GM12878 (cell line): Measurements from ENCODE around the gene RBM12. TPM values are rescaled to one million over a fixed set of nuclear protein-coding genes. Genes with fewer than 3 reads are reported as not detected.

Experiments used
- ATAC-seq: fragments of 200-7000 bp; cut with Tn5 transposase; 3 replicates; pipeline ENCODE4 v1.9.1; 2020; ENCODE audit warnings: mild to moderate bottlenecking, moderate library complexity
- BruUV-seq: library from RNA; stranded (reverse); fragments of 400-500 nt; replicated peaks from 2 replicates; lab custom pipeline; 2021; lab: Mats Ljungman, UMichigan
- CTCF ChIA-PET: fragments of 300-600 bp; sonication (Branson Sonifier 250); formaldehyde crosslinking; extraction: SDS; loops from one replicate; lab custom pipeline; 2021; ENCODE audit warnings: inconsistent platforms; lab: Yijun Ruan, JAX
- POLR2A ChIA-PET: fragments of 350-600 bp; formaldehyde crosslinking; extraction: SDS; loops from one replicate; lab custom pipeline; 2021; ENCODE audit warnings: inconsistent platforms; lab: Charles Lee
- RAD21 ChIA-PET: fragments of 300-600 bp; sonication (Branson Sonifier 250); formaldehyde crosslinking; loops from one replicate; lab custom pipeline; 2023; ENCODE audit warnings: antibody characterized with exemption; ENCODE audit not compliant: unreplicated experiment; lab: Charles Lee
- SMC1A ChIA-PET: fragments of 300-600 bp; sonication (Branson Sonifier 250); formaldehyde crosslinking; loops from one replicate; lab custom pipeline; 2023; ENCODE audit not compliant: unreplicated experiment, uncharacterized antibody; lab: Charles Lee
- DNase-seq: peaks from one replicate; pipeline ENCODE4 v3.0.0-alpha.2; 2011; ENCODE audit warnings: low read depth, low spot score
- FAIRE-seq: peaks from 3 replicates; lab custom pipeline; 2011; peaks lifted over from hg19 to GRCh38; lab: Jason Lieb, UNC
- H2AFZ ChIP-seq: 2 replicates; pipeline ENCODE4 v1.6.0; 2011; ENCODE audit warnings: low read depth, low read length, control low read depth; ENCODE audit not compliant: control insufficient read depth
- H3K27ac ChIP-seq: 2 replicates; pipeline ENCODE4 v1.5.1; 2011; ENCODE audit warnings: control low read depth; ENCODE audit not compliant: control insufficient read depth, insufficient read depth
- H3K27me3 ChIP-seq, 2 experiments: replicated peaks in 1 of 2; 2 replicates each; pipeline versions ENCODE4 v1.6.0 to v1.6.1; 2011; ENCODE audit warnings: low read length in 1 of 2; ENCODE audit not compliant: control insufficient read depth in 2 of 2, insufficient read depth in 2 of 2
- H3K36me3 ChIP-seq, 2 experiments: 2 replicates each; pipeline ENCODE4 v1.5.1; 2011; ENCODE audit warnings: low read length in 1 of 2; ENCODE audit not compliant: control insufficient read depth in 2 of 2, insufficient read depth in 2 of 2
- H3K4me1 ChIP-seq: 2 replicates; pipeline ENCODE4 v1.6.1; 2011; ENCODE audit warnings: mild to moderate bottlenecking, low read length, moderate library complexity, mixed read lengths; ENCODE audit not compliant: control insufficient read depth, insufficient read depth
- H3K4me2 ChIP-seq: 2 replicates; pipeline ENCODE4 v1.6.0; 2011; ENCODE audit warnings: control low read depth; ENCODE audit not compliant: control insufficient read depth, insufficient read depth
- H3K4me3 ChIP-seq: fragments of 200-600 bp; sonication (generic); 2 replicates; pipeline ENCODE4 v1.5.1; 2016
- H3K79me2 ChIP-seq: 2 replicates; pipeline ENCODE4 v1.6.0; 2011; ENCODE audit warnings: low read length; ENCODE audit not compliant: control insufficient read depth, insufficient read depth
- H3K9ac ChIP-seq: 2 replicates; pipeline ENCODE4 v1.8.0; 2011; ENCODE audit warnings: low read length, control low read depth, mixed read lengths; ENCODE audit not compliant: control insufficient read depth, insufficient read depth
- H3K9me3 ChIP-seq: replicated peaks from 3 replicates; pipeline ENCODE4 v1.5.1; 2011; ENCODE audit warnings: mild to moderate bottlenecking, low read length; ENCODE audit not compliant: control insufficient read depth, insufficient read depth
- H4K20me1 ChIP-seq: 2 replicates; pipeline ENCODE4 v1.6.0; 2011; ENCODE audit not compliant: control insufficient read depth, insufficient read depth
- ASH2L ChIP-seq: fragments of 300-600, 200-600 bp; sonication (generic); IDR thresholded peaks from 2 replicates; pipeline ENCODE4 v1.6.1; 2017; ENCODE audit warnings: low read depth, mild to moderate bottlenecking, borderline replicate concordance
- JUND ChIP-seq: IDR thresholded peaks from 2 replicates; pipeline ENCODE4 v1.6.1; 2012; ENCODE audit warnings: low read depth, mild to moderate bottlenecking, low read length, improper control_type of control experiment, moderate library complexity
- MEF2A ChIP-seq: IDR thresholded peaks from 2 replicates; pipeline ENCODE4 v1.6.1; 2011; ENCODE audit warnings: low read depth, mild to moderate bottlenecking, low read length, moderate library complexity; ENCODE audit not compliant: insufficient read depth
- MXI1 ChIP-seq: fragments of 150-350 bp; IDR thresholded peaks from 2 replicates; pipeline ENCODE4 v1.6.1; 2011; ENCODE audit warnings: low read depth, mild to moderate bottlenecking, inconsistent platforms, low read length, improper control_type of control experiment
- NFIC ChIP-seq: IDR thresholded peaks from 2 replicates; pipeline ENCODE4 v1.6.1; 2012; ENCODE audit warnings: low read depth, mild to moderate bottlenecking, inconsistent platforms, low read length, moderate library complexity
- PAX5 ChIP-seq: IDR thresholded peaks from 2 replicates; pipeline ENCODE4 v1.6.1; 2011; ENCODE audit warnings: low read depth, low read length, borderline replicate concordance
- SMAD5 ChIP-seq: IDR thresholded peaks from 2 replicates; pipeline ENCODE4 v1.6.1; 2016; ENCODE audit warnings: antibody characterized with exemption, low read depth
- STAT1 ChIP-seq: fragments of 450-650 bp; conservative IDR thresholded peaks from 2 replicates; pipeline ENCODE4 v1.6.1; 2014; ENCODE audit warnings: antibody characterized with exemption, mild to moderate bottlenecking
- ZNF24 ChIP-seq: fragments of 450-650 bp; IDR thresholded peaks from 2 replicates; pipeline ENCODE4 v1.6.1; 2017; ENCODE audit warnings: antibody characterized with exemption, mild to moderate bottlenecking
- ZNF622 ChIP-seq: fragments of 450-650 bp; IDR thresholded peaks from 2 replicates; pipeline ENCODE4 v1.6.1; 2017; ENCODE audit warnings: mild to moderate bottlenecking, inconsistent platforms
- WGBS: methylation state at CpG from one replicate; pipeline ENCODE4 v1.1.6; 2016; ENCODE audit warnings: low lambda C conversion rate; ENCODE audit not compliant: insufficient replicate concordance, insufficient coverage; ENCODE audit errors: missing lambda C conversion rate; 5-methylcytosine and 5-hydroxymethylcytosine counted together
- in situ Hi-C: fragments of 300-500 bp; cut with MboI; formaldehyde crosslinking; loops from 9 replicates; pipeline ENCODE4 v1.14.3; 2018; ENCODE audit warnings: mixed read lengths
- intact Hi-C: fragments of 100-400 bp; cut with micrococcal nuclease; formaldehyde crosslinking; loops from one replicate; pipeline ENCODE4 v1.14.2; 2022; ENCODE audit not compliant: unreplicated experiment
- polyA plus RNA-seq, 11 experiments: library from polyadenylated mRNA; depleted of rRNA in 4 of 11; unstranded in 6 of 11; stranded (reverse) in 5 of 11; fragments of >200 nt; fragmentation: Nextera tagmentation in 4 of 11; fragmentation: Illumina TruSeq in 1 of 11; extraction: Ambion mirVana in 4 of 11; extraction: Trizol in 1 of 11; gene quantifications; 1 replicate in 1 of 11; 2 replicates in 10 of 11; pipeline versions ENCODE4 v1.2.1 to v1.2.3, GENCODE V29; 2011 to 2016; ENCODE audit warnings: inconsistent platforms in 2 of 11, missing spikeins in 2 of 11, low read depth in 1 of 11
- total RNA-seq, 4 experiments: library from RNA; depleted of rRNA in 3 of 4; stranded (reverse); fragments of >200 nt in 3 of 4; fragmentation: Illumina TruSeq in 1 of 4; extraction: Trizol in 1 of 4; gene quantifications; 2 replicates each; pipeline versions ENCODE4 v1.2.1 to v1.2.3, GENCODE V29; 2013 to 2021
- TF ChIP-seq, protein P1 (sequence below): fragments of 450-650 bp; IDR thresholded peaks from 2 replicates; pipeline ENCODE4 v1.6.1; 2016; ENCODE audit warnings: mild to moderate bottlenecking
- TF ChIP-seq, protein P2 (sequence below): IDR thresholded peaks from 2 replicates; pipeline ENCODE4 v1.6.1; 2011; ENCODE audit warnings: low read depth, mild to moderate bottlenecking, low read length, moderate library complexity, borderline replicate concordance; ENCODE audit errors: extremely low read depth
- TF ChIP-seq, protein P3 (sequence below): IDR thresholded peaks from 2 replicates; pipeline ENCODE4 v1.6.1; 2012; ENCODE audit warnings: low read depth, low read length, improper control_type of control experiment

RBM12 gene
- total and polyA plus RNA-seq, 10 of the 15 experiments (the other 5 are each of a cell fraction or from before 2014, with no cell fraction given), result 4.7 to 153 (median 58.5) TPM

DNA sequence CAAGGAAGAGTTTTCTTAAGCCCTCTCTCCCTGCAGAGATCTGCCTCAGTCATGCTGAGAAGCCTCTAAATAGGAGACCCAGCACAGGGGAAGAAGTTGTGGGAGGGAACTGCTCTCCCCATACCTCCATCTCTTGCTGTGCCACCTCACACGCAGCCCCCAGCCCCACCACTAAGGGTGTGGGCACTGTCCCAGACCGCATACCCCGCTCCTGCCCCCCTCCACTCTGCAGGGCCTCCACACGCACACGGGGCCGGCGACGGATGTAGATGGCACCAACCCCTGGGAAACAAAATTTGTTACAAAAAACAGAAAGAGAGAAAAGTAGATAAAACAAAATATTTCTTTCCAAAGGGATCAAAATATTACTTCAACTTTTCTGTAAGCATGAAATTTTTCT is 10.2 kb upstream of the RBM12 start:
- no peaks in the 10 kb centered on the region for H3K4me1 ChIP-seq
- ChIA-PET CTCF (no interaction called here), SMC1A (interaction anchor here (0.8 kb wide), 1 partner anchor 27 kb away, joined by 3 read pairs; no protein-coding TSS in a partner anchor), RAD21 (no interaction called here), POLR2A (interaction anchor here (1.1 kb wide), 1 partner anchor 9 kb away, joined by 4 read pairs; no protein-coding TSS in a partner anchor)
- H2AFZ ChIP-seq, result no peak overlapping the region
- H3K27ac ChIP-seq, result no peak overlapping the region
- WGBS, result 88% methylated on average over 8 of the region's 8 CpGs
- intact Hi-C loops (no loop called here), in situ Hi-C loops (no loop called here)
- no peaks in the 10 kb centered on the region for H3K27me3 ChIP-seq
- no peak for DNase-seq
- TF ChIP-seq, protein P1, sequence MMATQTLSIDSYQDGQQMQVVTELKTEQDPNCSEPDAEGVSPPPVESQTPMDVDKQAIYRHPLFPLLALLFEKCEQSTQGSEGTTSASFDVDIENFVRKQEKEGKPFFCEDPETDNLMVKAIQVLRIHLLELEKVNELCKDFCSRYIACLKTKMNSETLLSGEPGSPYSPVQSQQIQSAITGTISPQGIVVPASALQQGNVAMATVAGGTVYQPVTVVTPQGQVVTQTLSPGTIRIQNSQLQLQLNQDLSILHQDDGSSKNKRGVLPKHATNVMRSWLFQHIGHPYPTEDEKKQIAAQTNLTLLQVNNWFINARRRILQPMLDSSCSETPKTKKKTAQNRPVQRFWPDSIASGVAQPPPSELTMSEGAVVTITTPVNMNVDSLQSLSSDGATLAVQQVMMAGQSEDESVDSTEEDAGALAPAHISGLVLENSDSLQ, result no peak
- TF ChIP-seq STAT1, result no peak
- no peak for TF ChIP-seq NFIC
- TF ChIP-seq ZNF24, result no peak
- no peak for TF ChIP-seq MXI1
- ATAC-seq, result no peak
- BruUV-seq, result no TSS peak
- no peak for FAIRE-seq
- no peak overlapping the region for H3K9ac ChIP-seq
- no peaks in the 10 kb centered on the region for H3K79me2 ChIP-seq
- H3K9me3 ChIP-seq, result no peaks in the 10 kb centered on the region
- no peak overlapping the region for H3K4me3 ChIP-seq
- H4K20me1 ChIP-seq, result no peaks in the 10 kb centered on the region
- H3K36me3 ChIP-seq, result peaks cover 0 to 6% of the 10 kb centered on the region in 2 experiments; a peak in 2 of 4 replicates
- H3K4me2 ChIP-seq, result no peak overlapping the region

DNA sequence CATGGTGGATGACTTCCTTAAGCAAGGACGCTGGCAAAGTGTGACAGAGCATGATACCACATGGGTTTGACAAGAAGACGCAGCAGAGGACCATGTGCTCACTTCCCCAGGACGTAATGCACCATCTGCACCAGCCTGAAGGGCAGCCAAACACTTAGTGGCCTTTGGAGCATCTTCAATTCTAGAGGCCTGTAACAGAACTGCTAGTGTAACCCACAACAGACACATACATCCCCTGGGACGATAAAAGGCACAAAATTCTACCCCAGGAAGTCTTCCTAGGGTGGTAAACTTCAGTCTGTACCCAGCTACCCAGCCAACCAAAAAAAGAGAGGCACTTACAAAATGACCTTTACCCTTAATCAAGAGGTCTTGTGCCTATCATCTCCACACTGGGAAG is 9.2 kb upstream of the RBM12 start:
- no peak for TF ChIP-seq MEF2A
- TF ChIP-seq SMAD5, result no peak
- no peak for TF ChIP-seq PAX5
- no peak for TF ChIP-seq ASH2L
- no peak for TF ChIP-seq JUND
- TF ChIP-seq, protein P2, sequence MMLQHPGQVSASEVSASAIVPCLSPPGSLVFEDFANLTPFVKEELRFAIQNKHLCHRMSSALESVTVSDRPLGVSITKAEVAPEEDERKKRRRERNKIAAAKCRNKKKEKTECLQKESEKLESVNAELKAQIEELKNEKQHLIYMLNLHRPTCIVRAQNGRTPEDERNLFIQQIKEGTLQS, result no peak
- TF ChIP-seq, protein P3, sequence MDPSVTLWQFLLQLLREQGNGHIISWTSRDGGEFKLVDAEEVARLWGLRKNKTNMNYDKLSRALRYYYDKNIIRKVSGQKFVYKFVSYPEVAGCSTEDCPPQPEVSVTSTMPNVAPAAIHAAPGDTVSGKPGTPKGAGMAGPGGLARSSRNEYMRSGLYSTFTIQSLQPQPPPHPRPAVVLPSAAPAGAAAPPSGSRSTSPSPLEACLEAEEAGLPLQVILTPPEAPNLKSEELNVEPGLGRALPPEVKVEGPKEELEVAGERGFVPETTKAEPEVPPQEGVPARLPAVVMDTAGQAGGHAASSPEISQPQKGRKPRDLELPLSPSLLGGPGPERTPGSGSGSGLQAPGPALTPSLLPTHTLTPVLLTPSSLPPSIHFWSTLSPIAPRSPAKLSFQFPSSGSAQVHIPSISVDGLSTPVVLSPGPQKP, result no peak
- TF ChIP-seq ZNF622, result no peak
- TF ChIP-seq, all 136 proteins: peak for 0
- no peak for FAIRE-seq
- Histone ChIP-seq H3K27ac (no peak overlapping the region), H3K4me1 (no peaks in the 10 kb centered on the region), H3K79me2 (no peaks in the 10 kb centered on the region), H3K9ac (no peak overlapping the region), H2AFZ (no peak overlapping the region), H3K36me3 (peaks cover 0 to 10% of the 10 kb centered on the region in 2 experiments; a peak in 2 of 4 replicates), H3K9me3 (no peaks in the 10 kb centered on the region), H3K27me3 (no peaks in the 10 kb centered on the region), H3K4me3 (no peak overlapping the region), H3K4me2 (no peak overlapping the region), H4K20me1 (no peaks in the 10 kb centered on the region)
- CTCF ChIA-PET, result no interaction called here
- SMC1A ChIA-PET, result no interaction called here
- POLR2A ChIA-PET, result interaction anchor here (0.8 kb wide), 1 partner anchor 68 kb away, joined by 3 read pairs; the partner anchor contains the start of gene RBM39
- RAD21 ChIA-PET, result no interaction called here
- WGBS, result 64% methylated on average over 4 of the region's 4 CpGs
- intact Hi-C loops, result no loop called here
- DNase-seq, result no peak
- ATAC-seq, result no peak
- no TSS peak for BruUV-seq
- in situ Hi-C loops, result no loop called here
